Stimulated activated naive CD4-positive, alpha-beta T cell (primary cell): ENCODE measurements around the gene CENPP.

Experiments
- DNase-seq, 6 experiments: peaks; one replicate each; lab custom pipeline; 2025; lab: John Stamatoyannopoulos, UW

CENPP gene

DNA sequence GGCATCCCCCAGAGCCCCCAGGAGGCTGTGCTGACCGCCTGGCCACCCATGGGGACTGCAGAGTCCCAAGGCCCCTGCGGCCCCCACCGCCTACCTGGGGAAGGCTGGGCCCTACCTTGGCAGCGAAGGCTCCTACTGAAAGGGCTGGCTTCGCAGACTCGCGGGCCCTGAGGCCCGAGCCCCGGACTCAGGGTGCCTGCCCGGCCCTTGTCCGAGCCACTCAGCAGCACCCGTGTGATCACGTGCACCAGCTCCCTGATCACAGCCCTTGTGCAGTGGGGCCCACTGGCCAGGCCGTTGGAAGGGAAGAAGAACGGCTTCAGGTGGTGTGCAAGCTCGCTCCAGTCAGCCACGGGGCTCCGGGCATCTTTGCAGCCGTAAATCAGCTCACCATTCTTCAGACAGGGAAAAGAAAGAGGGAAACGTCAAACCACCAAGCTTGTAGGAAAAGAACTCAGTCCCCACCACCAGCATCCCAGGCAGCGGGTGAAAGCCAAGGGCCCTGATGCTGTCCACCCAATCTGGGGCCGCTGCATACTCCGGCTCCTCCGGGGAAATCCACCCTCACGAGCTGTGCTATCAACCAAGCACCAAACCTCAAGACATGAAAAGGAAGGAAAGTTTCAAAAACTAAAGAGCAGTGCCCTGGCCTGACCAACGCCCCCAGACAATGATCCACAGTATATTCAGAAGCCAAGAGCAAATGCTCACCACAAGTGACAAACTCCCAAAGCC is 312.3 kb downstream of the CENPP start:
- DNase-seq, result no peak

DNA sequence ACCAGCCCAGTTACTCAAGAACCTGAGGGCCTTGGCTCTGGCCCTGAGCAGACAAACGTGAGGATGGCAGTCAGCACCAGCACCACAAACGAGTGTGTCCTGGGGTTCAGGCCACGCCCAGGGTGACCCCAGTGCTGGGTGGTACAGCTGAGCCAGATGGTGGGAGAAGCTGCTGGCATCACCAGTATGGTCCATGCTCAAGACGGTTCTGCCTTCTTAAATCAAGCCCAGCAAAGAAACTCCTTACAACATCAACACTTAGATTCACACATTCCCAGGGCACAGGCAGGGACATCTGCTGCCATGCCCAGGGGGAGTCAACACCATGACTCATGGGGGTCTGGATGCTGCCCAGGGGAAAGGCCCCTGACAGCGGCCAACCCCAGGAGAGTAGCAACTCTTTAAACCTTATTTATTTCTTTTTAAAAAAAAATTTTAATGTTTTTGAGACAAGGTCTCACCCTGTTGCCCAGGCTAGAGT is 312.9 kb downstream of the CENPP start:
- no peak for DNase-seq

DNA sequence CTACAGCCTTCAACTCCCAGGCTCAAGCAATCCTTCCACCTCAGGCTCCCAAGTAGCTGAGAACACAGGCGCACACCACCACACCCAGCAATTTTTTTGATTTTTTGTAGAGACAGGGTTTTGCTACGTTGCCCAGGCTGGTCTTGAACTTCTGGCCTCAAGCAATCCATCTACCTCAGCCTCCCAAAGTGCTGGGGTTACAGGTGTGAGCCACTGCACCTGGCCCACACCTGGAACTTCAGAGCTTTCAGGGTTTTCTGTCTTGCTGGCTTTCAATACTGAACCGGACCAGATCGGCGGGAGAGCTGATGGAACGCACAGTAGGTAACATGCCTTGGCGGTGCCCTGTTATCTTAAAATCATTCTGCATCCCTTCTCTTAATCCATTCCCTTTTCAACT is 313.4 kb downstream of the CENPP start:
- DNase-seq, result no peak

GRCh38 chr9:92639791-92640271 is 314.1 kb downstream of the CENPP start:
- no peak for DNase-seq

- DNase-seq, result no peak
Observed at GRCh38 chr9:92640398-92641091, 314.8 kb downstream of the CENPP start.

DNA sequence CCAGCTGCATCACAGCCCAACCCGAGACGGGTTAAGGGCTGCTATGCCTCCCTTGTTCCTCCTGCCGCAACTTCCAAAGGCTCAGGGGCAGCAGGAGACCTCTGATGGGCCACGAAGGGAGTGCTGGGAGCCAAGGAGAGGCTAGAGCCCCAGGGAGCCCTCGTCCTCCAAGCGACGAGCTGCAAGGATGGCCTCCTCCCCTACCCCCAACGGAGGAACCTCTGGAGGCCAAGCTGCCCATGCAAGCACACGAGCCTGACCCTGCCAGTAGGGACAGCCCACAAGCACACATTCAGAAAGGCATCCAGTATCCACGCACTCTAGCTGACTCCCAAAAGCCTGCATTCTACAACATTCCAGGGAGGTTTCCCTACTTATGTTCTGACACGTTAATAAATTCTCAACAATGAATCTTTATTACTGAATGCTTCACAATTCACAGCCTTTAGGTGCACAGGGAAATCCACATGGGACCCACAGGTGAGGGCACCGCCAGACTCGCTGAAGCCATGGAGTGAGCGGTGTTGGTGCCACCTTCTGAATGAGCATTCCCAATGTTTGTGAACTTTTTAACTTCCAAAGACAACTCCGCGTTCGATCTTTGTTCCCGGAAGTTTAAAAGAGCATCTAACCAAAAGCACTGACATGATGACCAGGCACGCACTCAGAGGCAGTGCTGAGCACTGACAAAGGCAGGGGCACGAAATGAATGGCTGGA is 315.5 kb downstream of the CENPP start:
- DNase-seq, result no peak

- DNase-seq, result no peak
Observed at GRCh38 chr9:92642041-92642451, 316.3 kb downstream of the CENPP start.

GRCh38 chr9:92642564-92642963 is 316.8 kb downstream of the CENPP start:
- DNase-seq, result no peak

DNA sequence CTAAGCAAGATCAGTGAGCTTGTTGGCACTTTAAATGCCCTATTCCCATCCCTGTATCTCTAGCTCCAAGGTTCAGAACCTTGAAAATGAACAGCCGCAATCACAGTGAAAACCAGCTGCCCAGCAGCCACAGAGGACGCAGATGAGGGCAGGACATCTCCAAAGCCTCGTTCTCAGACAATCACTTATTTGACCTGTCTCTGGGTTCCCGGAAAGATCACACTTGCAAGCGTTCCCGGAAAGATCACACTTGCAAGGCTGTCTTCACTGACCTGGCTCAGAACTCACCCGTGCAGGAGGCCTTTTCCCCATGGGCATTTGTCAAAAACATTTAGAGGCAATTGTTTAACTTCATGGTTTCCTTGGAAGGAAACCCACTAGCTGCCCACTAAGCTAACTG is 318.5 kb downstream of the CENPP start:
- no peak for DNase-seq

DNA sequence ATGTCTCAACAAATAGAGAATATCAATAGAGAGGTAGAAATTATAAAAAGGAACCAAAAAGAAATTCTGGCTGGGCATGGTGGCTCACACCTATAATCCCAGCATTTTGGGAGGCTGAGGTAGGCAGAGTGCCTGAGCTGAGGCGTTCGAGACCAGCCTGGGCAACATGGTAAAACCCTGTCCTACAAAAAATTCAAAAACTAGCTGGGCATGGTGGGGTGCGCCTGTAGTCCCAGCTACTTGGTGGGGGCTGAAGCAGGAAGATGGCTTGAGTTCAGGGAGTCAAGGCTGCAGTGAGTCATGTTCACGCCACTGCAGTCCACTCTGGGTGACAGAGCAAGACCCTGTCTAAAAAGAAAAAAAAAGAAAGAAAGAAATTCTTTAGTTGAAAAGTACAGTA is 319.3 kb downstream of the CENPP start:
- no peak for DNase-seq

GRCh38 chr9:92647671-92648473 is 322.1 kb downstream of the CENPP start:
- no peak for DNase-seq

GRCh38 chr9:92648474-92648971 is 322.8 kb downstream of the CENPP start:
- no peak for DNase-seq

DNA sequence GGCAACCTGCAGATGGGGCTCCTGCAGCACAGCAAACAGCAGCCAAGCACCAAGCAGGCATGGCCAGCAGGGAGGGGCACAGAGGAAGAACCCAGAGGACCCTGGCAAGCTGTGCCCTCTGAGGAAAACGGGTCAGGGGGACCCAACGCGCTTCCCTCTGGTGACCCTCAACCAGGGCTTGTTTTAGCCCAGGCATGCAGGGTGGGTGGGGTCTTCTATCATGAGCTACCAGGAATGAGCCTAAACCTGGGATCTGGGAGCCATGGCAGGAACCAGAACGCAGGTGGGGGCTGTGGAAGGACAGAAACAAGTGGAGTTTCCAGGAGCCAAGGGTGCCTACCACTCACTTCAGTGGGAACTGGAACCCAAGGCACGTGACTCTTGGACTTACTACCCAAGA is 323.3 kb downstream of the CENPP start:
- no peak for DNase-seq

- no peak for DNase-seq
Observed at GRCh38 chr9:92650296-92650695, 324.5 kb downstream of the CENPP start.

DNA sequence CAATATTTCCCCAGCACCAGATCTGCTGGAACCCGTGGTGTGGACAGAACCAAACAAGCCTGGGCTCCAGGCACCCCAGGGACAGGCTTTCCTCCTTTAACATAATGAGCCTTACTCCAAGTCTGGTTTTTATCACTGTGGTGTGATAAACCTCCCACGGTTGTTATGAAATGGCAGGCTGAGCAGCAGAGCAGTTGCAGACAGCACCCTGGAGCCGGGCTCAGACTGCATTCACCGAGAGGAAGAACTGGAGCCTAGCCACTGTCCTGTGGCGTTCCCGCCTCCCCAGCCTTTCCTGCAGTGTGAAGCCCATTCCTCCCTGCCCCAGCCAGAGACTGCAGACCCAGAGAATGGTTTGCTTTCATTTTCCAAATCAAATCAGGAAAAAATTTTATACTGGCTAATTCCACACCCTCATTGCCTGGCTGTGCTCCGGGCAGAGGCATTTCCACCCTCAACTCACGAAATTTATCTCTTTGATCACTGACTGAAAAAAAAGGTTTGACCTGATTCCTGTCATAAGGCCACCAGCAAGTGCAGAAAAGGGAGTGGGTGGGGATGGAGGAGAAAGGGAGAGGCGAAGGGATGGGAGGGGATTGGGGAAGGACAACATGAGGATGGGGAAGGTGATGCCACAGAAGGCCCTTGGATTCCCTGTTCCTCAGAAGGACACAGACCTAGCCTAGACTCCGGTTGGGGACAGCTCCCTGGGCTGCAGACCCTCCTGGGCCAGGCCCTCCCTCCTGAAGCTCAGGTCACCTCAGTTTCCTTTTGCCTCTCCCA is 325.3 kb downstream of the CENPP start:
- DNase-seq, result no peak

DNA sequence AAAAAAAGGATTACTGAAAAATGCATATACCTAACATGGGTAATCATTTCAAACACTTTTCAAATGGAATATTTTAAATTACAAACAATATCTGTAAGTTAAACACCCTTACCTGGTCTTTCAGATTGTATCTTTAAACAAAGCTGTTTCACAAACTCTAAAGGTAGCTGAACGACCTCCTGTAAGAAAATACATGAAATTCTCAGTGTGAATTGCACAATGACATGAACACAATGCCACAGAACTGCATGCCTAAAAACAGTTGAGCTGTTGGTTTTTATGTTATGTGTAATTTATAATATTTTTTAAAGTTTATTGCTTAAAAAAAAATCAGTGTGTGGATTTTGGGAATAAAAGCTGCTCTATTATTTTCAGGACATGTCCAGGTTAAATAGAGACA is 326.7 kb downstream of the CENPP start:
- DNase-seq, result no peak

DNA sequence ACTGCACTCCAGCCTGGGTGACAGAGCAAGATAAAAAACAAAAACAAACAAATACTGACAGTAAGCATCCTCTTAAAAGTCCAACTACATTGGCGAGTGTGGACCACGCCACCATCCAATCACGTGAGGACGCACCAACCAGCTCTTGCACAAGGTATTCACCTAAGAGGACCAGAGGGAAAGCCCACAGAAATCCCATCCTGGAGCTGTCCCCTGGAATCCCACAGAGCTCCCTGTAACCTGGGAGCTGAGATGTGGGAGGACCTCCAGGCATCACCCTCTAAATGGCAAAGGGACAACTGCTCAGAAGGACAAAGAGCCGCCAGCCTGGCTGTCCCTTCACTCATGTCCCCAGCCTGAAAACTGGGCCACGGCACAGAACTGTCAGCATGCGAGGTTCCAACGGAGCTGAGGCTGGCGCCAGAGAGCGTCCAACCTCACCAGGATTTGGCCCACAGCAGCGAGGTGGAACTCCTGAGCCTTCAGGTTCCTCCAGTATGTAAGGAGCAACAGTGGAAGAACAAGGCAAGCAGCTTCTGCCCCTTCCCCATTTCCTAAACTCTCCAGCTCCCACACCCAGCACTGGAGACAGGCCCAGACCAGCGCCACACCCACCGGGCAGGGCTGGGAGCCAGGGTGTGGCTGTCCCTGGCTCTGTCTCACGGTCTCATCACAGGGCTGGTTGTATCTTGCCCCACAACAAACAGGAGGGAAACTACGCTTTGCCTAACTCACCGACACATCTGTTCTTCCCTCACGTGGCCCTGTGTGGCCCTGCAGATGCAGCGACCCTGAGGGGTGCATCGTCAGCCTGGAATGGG is 328.9 kb downstream of the CENPP start:
- no peak for DNase-seq

- no peak for DNase-seq
Observed at GRCh38 chr9:92655366-92655765, 329.6 kb downstream of the CENPP start.

DNA sequence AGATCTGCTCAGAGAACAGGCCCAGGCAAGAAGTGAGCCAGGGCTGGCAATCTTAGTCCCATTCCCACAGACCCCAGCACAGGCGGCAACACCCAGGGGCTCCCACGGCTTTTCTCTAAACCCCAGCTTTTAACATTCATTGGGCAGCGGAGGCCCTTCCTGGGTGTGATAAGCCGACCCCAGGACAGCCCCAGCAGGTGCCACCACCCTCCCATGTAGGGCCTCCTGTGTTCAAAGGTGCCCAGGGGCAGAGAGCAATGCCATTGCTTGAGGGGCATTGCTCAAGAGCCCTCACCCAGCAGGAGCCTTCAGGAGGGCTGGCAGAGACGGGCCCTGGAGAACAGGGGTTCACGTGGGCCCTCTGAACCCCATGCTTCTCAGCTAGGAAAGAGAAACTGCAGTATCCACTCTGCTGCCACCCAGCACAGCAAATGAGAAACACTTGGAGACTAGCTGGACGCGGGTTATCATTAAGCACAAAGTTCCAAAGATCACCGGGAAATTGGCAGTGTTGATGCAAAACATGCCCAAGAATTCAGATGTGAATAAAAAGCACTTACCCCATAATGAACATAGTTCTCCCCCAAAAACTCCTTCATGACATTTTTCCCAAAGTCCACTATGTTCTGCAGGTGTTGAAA is 330.3 kb downstream of the CENPP start:
- DNase-seq, result no peak

DNA sequence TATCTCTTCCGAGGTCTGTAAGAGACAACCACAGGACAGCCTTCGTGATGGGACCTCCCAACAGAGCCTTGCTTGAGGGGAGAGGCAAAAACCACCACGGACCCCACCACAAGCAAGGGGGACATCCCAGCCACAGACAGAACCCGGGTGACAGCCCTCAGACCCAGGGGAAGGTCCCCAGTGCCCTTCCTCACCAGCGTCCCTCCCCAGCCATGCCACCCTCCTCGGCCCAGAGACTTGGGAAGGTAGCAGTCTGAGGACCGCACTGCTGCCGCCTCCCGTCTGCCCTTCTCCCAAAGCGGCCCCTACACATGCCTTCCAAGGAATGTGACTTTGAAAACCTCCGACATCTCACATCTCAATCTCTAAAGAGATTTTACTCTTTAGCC is 330.8 kb downstream of the CENPP start:
- DNase-seq, result no peak
